ENCODE measurements around the gene TRMT61A.
"Not testable (repeated sequence)": the region's sequence is repeated elsewhere in the genome, so short reads cannot be mapped to it uniquely, and the experiment has no call there.

TRMT61A gene

DNA sequence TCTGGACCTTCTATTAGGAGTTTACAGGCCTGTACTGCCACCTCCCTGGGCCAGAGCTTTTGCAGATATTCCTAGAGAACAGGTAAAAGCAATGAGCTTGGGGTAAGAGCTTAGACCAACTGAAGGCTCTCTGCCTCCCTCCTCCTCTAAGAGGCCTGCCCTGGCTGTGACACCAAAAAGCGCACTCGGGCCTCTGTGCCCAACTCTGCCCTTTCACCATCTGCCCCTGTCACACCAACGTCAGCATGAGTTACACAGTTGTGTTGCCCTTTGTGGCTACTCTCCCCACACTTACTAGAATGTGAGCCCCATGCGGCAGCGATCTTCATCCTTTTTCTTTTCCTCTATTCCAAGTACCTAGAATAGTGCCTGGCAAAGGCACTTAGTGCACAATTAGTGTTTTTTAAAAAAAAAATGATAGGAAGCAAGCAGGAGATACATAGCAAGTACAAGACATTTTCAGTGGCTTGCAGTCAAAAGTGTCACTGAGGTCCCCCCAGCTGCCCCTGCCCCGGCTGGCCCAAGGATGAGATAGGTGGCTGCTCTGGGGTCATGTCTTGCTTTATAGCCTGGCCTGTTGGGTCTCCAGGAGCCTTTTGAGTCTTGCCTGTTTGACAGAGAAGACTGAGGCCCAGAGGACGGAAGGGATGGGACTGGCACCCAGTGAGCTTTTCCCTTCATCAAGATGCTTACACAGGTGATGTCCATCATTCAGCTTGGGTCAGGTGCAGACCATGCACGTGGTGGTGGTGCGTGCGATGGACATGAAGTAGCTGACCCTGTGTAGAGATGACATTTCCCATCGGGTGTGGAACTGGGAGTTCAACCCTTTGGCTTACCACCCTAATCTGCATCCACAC is 18.9 kb upstream of the TRMT61A start:
- no peak for DNase-seq

DNA sequence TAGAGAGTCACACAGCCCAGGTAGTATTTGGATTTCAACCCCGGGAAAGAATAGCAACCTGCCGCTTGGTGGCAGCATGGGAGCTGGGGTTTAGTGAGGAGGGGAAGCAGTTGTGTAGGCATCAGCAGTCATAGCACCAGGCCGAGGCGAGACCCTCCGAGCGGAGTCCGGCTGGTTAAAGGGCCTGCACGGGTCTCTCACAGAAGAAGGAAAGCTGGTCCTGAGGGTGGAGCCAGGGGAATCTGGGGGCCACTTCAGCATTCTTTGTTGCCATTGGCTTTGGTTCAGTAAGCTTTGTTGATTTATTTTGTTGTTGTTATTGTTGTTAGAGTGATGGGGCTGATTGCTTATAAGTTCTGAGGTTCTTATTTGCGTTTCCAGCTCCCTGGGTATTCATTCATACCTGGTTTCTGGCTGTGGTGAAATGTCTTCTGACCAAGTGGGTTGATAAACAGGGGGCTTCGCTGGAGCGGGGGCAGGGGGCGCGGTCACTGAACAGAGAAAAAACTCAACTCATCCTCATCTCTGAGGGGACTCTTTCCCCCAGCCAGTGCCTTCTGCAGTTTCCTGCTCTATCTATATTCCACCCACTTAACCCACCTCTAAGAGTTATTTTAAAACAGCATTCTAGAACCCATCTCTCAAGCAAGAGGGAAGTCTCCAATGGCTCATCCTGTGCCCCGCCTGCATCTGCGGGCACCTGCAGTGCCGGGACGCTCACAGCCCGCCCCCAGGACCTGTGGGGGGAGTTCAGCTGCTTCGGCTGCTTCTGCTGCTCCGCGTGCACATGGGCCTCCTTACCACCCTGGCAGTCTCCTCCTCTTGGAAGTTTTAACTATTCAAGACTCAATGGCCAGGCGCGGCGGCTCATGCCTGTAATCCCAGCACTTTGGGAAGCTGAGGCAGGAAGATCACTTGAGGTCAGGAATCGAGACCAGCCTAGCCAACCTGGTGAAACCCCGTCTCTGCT is 18.0 kb upstream of the TRMT61A start:
- no peak for DNase-seq

DNA sequence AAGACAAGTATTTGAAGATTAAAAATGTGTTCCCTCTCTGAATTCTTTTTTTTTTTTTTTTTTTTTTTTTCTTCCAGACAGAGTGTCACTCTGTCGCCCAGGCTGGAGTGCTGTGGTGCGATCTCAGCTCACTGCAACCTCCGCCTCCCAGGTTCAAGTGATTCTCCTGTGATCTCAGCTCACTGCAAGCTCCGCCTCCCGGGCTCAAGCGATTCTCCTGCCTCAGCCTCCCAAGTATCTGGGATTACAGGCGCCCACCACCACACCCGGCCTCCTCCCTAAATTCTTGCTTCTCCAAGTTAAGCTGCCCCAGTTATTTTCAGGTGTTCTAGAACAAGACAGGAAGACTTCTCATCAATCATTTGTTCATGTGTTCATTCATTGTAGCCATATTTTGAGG is 16.8 kb upstream of the TRMT61A start:
- DNase-seq: not testable (repeated sequence)

DNA sequence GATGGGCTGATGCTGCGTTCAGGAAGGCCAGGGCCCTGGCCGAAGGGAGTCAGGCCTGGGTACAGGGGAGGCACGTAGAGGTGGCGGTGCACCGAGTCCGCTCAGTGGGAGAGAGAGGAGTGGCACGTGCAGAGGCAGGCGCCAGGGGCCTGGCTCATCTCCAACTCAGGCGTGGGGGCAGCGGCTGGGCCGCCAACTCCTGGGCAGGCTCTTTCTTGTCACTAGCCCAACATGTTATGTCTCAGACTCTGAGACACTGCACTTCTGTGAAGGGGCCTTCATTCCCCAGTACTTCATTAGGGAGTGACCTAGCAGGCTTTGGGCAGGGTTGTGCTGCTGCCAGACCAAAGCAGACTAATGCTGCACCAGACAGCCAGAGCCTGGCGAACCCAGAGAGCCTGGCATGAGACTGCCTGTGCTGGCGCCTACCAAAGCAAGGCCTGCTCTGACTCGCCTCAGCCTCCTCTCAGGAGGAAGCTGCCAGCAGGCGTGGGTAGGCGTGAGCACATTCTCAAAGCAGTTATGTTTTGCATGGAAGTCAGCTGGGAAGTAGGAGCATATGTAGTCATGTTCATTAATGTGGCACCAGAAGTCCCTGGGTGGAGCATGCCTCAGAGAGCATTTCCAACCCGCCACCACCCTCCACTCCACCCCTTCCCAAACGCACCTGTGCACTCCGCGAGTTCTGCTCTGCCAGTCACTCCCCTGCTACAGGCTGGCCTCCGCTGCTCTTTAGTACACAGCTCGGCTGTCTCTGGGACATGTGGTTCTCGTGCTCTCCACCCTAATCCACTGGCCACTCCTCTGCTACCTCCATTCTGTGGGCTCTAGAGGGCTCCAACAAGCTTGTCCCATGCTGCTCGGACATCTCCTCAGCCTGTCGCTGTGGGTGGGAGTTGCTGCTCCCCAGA is 16.0 kb upstream of the TRMT61A start:
- DNase-seq: no peak

DNA sequence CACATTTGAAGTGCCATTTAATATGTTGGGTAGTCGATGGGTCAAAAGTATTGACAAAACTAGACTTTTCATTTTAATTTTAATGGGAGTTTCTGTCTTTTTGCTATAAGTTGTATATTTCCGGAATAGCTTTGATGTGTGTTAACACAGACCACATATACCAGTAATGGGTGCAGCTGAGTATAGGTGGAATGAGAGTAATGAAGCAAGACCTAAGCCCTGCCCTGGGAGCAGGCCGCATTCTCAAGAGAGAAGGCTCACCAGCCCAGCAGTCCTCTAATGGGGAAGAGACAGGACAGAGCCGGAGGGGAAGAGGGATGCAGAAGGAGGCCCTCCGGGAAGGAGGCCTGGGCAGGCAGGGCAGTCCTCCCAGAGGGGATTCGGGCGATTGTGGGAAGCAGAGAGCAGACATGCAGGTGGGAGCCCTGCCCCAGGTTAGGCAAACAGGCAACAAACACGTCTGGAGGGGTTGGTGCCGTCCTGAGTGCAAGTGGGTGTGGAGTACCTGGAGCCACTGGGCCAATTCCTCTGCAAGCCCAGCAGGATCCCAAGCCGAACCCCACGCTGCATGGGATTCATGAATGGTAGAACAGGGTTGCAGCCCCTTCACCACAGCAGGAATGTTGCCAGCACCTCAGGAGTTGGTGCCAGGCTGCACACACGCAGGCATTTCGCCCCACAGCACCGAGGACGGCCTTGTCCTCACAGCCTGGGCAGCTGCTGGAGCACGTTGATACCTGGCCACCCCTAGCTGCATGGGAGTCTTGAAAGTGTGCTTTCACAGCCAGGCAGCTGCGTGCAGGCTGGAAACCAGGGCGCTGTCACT is 14.2 kb upstream of the TRMT61A start:
- DNase-seq: no peak

DNA sequence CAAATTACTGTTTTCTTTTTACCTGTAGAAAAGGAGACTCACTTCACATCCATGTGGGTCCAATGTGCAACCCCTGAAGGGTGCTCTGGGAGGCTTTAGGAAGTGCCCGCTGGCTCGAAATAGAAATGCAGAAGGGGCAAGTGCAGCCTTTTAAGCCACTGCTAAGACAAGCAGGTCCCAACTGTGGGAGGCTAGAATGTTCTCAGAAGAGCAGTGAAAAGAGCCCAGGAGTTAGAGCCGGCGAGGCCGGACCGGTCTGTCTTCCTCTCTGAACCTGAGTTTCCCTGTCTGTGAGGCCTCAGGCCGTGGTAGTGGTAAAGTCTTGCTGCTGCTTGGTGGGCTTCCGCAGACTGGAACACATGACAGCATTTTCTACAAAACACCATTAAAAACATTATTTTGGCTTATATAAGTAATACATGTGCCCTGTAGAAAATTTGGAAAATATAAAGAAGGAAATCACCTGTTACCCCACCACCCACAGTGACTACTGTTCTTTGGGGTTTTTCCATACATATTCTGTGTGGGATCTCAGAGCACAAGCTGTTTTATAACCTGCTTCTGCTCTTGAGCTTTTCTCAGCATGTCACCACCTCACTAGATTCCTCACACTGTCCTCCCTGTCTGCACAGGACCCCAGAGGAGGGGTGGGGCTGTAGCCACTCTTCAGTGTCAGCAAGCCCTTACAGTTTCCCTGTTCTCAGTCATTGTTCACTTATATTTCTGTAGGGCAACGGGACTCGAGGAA is 12.4 kb upstream of the TRMT61A start:
- no peak for DNase-seq

DNA sequence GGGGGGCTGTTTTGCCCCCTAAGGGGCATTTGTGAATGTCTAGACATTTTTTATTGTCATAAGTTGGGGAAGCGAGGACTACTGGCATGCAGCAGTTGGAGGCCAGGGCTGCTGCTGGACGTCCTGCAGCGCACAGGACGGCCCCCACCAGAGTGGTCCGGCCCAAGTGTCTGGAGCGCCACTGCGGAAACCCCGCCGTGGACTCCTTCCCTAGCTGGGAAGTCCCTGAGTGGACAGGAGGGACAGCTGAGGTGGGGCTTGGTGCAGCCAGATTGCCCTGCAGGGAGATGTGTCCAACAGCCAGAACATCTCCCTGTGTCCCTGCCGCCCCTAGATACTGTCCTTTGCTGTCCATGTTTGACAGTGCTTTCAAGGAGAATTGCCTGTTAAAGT is 11.8 kb upstream of the TRMT61A start:
- no peak for DNase-seq

DNA sequence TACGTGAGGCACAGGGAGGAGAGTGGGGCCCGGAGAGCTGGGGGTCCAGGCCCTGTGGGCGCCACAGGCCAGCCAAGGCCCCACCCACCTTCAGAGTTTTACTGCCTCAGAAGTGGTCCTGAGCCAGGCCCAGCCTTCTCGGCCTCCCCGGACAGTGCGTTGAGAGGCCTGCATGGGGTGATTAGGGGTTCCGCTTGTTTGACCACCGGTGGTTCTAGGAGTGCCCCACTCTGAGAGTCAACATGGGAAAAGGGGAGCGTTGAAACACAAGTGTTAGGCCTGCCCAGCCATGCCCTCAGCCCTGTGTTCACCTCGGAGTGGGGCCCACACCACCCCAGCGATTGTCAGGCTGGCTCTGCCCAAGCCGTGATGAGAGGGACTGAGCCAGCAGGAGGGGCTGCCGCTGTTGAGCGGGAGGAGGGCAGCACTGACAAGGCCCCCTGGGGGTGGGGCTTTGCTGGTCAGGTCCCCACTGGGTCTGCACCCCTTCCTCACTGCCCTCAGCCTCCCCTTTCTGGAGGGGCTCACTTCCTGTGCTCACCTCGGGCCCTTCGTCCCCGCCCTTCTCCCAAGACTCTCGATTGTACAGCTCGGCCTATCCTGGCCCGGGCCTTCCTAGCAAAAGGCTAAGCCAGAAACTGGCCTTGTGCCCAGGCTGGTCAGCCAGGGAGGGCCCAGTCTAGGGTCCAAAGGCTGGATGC is 11.1 kb upstream of the TRMT61A start:
- DNase-seq: no peak

DNA sequence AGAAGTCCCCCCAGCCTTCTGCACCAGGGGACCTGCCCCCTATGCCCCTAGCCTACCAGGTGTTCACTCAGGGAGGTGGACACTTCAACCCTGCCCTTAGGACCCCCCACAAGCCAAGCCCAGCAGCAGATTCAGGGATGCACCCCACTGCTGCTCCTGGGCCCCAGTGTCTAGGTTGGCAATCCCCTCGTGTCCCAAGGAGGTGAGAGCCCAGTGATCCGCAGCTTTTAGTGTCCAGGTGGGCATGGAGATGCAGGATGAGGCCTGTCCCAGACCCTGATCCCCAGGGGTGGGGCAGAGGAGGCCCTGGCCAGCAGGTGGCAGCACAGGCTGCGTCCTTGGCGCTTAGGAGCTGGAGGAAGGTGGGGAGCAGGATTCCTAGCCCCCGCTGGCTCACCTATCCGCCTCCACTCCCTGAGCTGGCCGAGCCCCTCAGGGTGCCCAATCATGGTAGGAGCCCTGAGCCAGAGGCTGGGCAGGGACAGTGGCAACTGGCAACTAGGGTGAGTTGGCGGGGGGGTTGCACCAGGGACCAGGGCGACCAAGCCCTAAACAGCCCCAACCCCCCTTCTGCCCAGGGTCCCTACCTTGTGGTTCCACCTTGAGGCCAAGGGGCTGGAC is 10.5 kb upstream of the TRMT61A start:
- DNase-seq: no peak

DNA sequence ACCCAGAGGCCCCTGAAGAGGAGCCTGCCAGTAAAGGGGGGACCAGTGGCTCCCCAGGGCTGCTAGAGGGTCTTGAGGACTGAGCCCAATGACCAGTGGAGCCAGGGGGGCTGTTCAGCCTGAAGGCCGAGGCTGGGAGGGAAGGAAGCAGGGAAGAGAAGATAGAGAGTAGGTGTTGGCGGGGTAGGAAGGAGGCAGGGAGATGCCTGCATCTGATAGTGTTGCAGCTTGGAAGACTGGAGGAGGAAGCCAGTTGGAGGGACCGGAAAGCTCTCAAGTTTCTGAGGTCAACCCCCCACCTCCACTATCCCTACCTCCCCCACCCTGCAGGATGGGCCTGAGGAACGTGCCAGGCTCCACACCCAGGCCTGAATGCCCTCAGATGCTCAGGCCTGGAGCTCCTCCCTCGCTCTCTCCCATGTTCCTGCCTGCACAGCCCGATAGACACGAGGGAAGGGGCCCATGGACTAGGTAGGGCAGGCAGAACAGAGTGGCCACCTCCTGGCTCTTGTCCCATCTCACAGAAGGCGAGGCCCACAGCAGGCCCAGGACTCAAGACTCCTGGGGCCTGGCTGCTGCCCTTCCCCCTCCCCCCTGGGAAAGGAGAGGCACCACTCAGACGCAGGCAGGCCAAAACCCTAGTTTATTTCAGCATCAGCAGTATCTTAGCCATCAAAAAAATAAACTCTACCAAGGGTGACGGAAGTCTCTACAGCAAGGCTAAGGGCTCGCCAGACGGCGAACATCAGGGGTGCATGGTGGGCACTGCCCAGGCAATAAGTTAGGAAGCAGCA is 9.8 kb upstream of the TRMT61A start:
- no peak for DNase-seq

DNA sequence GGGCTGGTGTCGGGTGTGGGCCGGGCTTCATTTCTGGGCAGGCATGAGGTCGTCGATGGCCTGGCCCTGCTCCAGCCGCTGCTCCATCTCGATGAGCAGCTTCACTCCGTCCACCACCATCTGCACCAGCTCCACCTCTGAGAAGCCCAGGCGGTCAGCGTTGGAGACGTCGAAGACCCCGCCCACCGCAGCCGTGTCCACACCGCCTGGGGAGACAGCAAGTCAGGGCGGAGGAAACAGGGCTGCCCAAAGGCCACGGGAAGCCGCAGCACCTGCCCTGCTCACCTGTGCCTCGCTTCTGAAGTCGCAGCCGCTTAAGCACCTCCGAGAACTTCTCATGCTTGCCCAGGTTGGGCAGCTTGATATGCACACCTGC is 9.2 kb upstream of the TRMT61A start:
- no peak for DNase-seq

DNA sequence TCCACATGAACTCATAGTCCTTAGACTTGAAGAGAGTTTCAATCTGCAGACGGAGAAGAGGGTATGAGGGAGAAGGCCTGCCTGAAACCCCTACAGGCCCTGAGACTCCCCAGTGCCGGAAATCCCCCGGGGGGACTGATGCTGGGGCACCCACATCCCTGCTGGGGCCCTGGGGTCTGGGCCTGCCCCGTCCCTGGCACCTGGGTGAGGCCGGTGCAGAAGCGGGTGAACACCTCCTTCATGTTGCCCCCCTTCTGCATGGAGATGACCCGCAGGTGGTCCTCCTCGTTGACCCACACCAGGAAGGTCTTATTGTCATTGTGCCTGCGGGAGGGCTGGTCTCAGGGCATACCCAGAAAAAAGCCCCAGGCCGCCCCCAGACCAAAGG is 8.7 kb upstream of the TRMT61A start:
- DNase-seq: no peak

DNA sequence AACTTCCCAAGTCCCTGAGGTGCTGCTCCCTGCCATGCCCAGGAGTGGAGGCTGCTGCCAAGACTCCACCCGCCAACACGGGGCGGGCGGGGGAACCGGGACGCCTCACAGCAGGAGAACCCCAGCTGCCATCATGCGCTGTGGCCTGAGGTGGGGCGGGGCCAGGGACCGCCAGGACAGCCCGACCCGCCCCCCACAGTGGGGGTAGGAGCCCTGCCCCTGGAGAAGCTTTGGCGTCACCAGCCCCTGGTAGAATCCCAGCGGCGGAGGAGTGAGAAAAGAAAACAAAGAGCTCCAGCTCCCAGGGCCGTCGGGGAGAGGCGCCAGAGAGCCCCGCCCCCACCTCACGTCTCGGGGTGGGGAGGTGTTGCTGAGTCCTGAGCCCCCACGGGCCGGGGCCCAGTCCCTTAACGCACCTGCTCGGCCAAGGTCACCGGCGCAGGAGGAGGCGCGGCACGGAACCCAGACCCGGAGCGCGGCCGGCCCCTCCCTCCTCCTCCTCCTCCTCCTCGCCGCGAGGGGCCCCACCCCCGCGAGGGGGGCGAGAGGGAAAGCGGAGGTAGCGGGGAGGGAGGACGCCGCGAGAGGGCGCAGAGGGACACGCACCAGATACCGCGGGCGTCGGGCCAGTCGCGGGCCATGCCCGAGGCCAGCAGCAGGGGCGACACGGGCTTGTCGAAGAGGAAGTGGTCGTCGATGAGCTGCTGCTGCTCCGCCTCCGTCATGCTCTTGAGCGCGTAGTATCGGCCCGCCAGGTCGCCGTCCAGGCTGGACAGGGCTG is 8.1 kb upstream of the TRMT61A start:
- peak; percentile 82 for DNase-seq

DNA sequence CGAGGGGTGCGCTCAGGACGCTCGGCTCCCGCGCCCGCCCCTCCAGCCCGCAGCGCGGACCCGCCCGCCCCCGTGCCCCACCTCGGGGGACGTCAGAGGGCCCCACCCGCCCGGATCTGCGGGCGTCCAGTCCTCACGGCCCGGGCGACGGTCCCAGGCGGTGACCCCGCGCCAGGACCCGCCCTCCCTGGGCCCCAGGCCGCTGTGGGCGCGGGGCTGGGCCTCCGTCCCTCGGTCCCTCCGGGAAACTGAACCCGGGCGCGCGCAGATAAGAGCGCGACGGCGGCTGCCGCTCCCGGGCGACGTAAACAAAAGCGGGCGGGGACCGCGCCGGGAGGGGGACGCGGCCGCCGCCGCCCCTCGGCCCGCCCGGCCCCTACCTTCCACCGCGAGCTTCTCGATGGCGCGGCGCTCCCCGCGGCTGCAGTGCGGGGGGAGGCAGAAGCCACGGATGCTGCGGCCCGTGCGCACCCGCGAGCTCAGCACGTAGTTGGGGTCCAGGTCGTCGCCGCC is 7.5 kb upstream of the TRMT61A start:
- no peak for DNase-seq

DNA sequence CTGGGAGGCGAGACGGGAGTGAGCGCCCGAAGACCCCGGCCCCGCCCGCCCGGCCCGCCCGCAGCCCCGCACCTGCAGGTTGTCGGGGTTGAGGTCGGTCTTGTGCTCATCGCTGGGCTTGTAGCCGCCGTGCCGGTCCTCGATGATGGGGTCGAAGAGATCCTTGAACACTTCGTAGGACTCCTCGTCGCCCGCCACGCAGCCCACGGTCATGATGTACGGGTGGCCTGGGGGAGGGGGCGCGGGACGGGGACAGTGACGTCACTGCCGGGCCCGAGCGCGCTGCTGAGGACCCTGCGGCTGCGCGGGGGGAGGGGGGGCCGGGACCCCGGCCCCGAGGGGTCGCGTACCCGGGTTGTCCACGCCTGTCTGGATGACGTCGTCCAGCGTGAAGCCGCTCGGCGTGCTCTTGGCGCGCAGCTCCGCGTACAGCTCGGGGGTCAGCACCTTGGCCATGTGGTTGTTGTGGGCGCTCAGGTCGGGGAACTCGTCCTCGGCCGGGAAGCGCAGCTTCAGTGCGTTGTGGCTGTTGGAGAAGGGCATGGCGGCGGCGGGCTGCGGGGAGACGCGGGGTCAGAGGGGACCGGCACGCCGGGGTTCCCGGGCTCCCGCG is 6.9 kb upstream of the TRMT61A start:
- DNase-seq: no peak

DNA sequence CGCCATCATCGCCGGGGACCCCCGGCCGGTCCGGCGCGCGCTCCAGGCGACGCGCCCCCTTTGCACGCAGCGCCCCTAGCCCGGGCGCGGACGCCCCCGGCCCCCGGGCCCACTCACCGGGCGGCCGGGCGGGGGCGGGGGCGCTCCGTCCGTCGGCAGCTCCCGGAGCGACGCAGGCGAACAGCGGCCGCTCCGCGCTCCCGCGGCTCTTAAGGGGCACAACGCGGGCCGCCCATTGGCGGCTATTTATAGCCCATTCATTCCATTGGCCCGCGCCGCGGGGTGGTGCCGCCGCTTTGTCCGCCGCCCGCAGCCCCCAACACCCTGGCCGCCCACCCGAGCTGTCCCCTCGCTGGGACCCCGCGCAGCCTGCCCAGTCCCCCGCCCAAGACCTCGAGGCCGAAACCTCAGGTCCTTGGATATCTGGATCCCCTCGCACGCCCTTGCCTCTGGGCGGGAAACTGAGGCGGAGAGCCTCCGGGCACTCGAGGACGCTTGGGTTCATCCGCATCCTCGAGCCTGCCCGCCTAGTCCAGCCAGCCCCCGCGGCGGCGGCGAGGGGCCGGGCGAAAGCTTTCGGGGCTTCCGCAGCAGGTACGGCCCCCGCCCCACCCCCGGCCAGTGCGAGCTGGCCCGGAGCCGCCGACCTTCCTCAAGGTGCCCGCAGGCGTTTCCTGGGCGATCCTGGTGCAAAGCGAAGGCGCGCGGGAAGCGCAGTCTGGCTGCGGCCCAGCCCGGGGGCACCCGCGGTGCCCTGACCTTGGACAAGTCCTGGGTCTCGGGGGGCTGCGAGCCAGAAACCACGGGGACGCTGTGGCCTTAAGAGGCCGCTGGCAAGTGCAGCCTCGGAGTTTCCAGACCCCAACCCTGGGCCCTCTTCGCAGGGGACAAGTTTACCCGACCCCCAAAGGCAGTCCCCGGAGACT is 6.1 kb upstream of the TRMT61A start, which contains the start of gene CKB:
CKB (minus strand) TSS at position 182 of the 926 bp plus-strand sequence. CDS start 337 bp downstream, outside the sequence.
- no peak for DNase-seq

Data from right forelimb (tissue), 1 donor.